Hepatocyte (in vitro differentiated cells): ENCODE results near the gene RANGRF. TPM values are rescaled to one million over a fixed set of nuclear protein-coding genes. Genes with fewer than 3 reads are reported as not detected.

ENCODE experiments used
- DNase-seq: peaks from one replicate; pipeline ENCODE4 v3.0.0-alpha.2; 2016; ENCODE audit warnings: low spot score
- H2AFZ ChIP-seq: fragments of 200-600 bp; sonication (generic); 2 replicates; pipeline ENCODE4 v1.6.0; 2016; ENCODE audit warnings: antibody characterized with exemption, mild to moderate bottlenecking
- H3K27ac ChIP-seq: fragments of 200-600 bp; sonication (generic); 2 replicates; pipeline ENCODE4 v1.5.1; 2016; ENCODE audit warnings: mild to moderate bottlenecking
- H3K27me3 ChIP-seq: fragments of 200-600 bp; sonication (generic); 2 replicates; pipeline ENCODE4 v1.6.1; 2016
- H3K36me3 ChIP-seq: fragments of 200-600 bp; sonication (generic); replicated peaks from 2 replicates; pipeline ENCODE4 v1.5.1; 2016; ENCODE audit warnings: low read depth; ENCODE audit not compliant: insufficient read depth
- H3K4me1 ChIP-seq: fragments of 200-600 bp; sonication (generic); 2 replicates; pipeline ENCODE4 v1.5.1; 2016; ENCODE audit warnings: mild to moderate bottlenecking, moderate library complexity; ENCODE audit not compliant: insufficient read depth
- H3K4me2 ChIP-seq: fragments of 200-600 bp; sonication (generic); 2 replicates; pipeline ENCODE4 v1.6.0; 2016
- H3K4me3 ChIP-seq: fragments of 200-600 bp; sonication (generic); 2 replicates; pipeline ENCODE4 v1.5.1; 2016; ENCODE audit warnings: mild to moderate bottlenecking
- H3K79me2 ChIP-seq: fragments of 200-600 bp; sonication (generic); 2 replicates; pipeline ENCODE4 v1.6.0; 2017; ENCODE audit warnings: mild to moderate bottlenecking
- H3K9me2 ChIP-seq: fragments of 200-600 bp; sonication (generic); replicated peaks from 2 replicates; pipeline ENCODE4 v1.6.0; 2017; ENCODE audit warnings: mild to moderate bottlenecking; ENCODE audit not compliant: insufficient read depth
- H3K9me3 ChIP-seq: fragments of 200-600 bp; sonication (generic); 2 replicates; pipeline ENCODE4 v1.5.1; 2016; ENCODE audit warnings: low read depth, mild to moderate bottlenecking
- H4K20me1 ChIP-seq: fragments of 200-600 bp; sonication (generic); 2 replicates; pipeline ENCODE4 v1.6.0; 2016; ENCODE audit warnings: mild to moderate bottlenecking; ENCODE audit not compliant: insufficient read depth, poor library complexity, severe bottlenecking
- CTCF ChIP-seq: fragments of 200-600 bp; sonication (generic); IDR thresholded peaks from 2 replicates; pipeline ENCODE4 v1.5.1; 2016; ENCODE audit warnings: antibody characterized with exemption, mild to moderate bottlenecking; ENCODE audit not compliant: poor library complexity
- EZH2 ChIP-seq: fragments of 200-600 bp; sonication (generic); IDR thresholded peaks from 2 replicates; pipeline ENCODE4 v1.6.1; 2016; ENCODE audit warnings: antibody characterized with exemption, mild to moderate bottlenecking, borderline replicate concordance
- EZH2phosphoT487 ChIP-seq: fragments of 200-600 bp; sonication (generic); IDR thresholded peaks from one replicate; pipeline ENCODE4 v1.6.1; 2018; ENCODE audit warnings: antibody characterized with exemption, mild to moderate bottlenecking, low read depth, moderate library complexity; ENCODE audit not compliant: unreplicated experiment, severe bottlenecking
- WGBS: methylation state at CpG from one replicate; pipeline ENCODE4 v1.1.6; 2016; ENCODE audit warnings: low lambda C conversion rate; ENCODE audit errors: missing lambda C conversion rate; 5-methylcytosine and 5-hydroxymethylcytosine counted together
- polyA plus RNA-seq: library from polyadenylated mRNA; unstranded; fragments of >200 nt; fragmentation: Nextera tagmentation; extraction: Ambion mirVana; gene quantifications from 2 replicates; pipeline ENCODE4 v1.2.1, GENCODE V29; 2016
- total RNA-seq: library from RNA; depleted of rRNA; stranded (reverse); fragments of >200 nt; gene quantifications from 2 replicates; pipeline ENCODE4 v1.2.3, GENCODE V29; 2014

Gene RANGRF
- total and polyA plus RNA-seq, 2 experiments from 2014 or later: 7.9 to 41.9 TPM

GRCh38 chr17:8326511-8327302 lies 38.2 kb downstream of the RANGRF start:
- Histone ChIP-seq H3K4me2 (peak overlapping the region; percentile 95), H3K4me1 (no peaks in the 10 kb centered on the region), H3K27me3 (no peaks in the 10 kb centered on the region), H4K20me1 (no peaks in the 10 kb centered on the region), H3K9me3 (no peaks in the 10 kb centered on the region), H3K27ac (no peak overlapping the region), H3K36me3 (no peaks in the 10 kb centered on the region), H3K79me2 (no peaks in the 10 kb centered on the region), H3K4me3 (peak overlapping the region; percentile 52), H2AFZ (peak overlapping the region; percentile 94), H3K9me2 (no peaks in the 10 kb centered on the region)
- TF ChIP-seq EZH2phosphoT487 (no peak), EZH2 (no peak), CTCF (no peak)
- WGBS: 6% methylated on average over 42 of the region's 48 CpGs
- DNase-seq: peak; percentile 60

GRCh38 chr17:8327303-8327649 lies 38.8 kb downstream of the RANGRF start:
- H3K4me1 ChIP-seq: no peaks in the 10 kb centered on the region
- H3K4me2 ChIP-seq: peak overlapping the region; percentile 95
- no peaks in the 10 kb centered on the region for H3K79me2 ChIP-seq
- no peak overlapping the region for H3K27ac ChIP-seq
- no peaks in the 10 kb centered on the region for H3K9me3 ChIP-seq
- DNase-seq: peak; percentile 4
- H3K4me3 ChIP-seq: peak overlapping the region; percentile 52
- WGBS: 31% methylated on average over 24 of the region's 25 CpGs
- TF ChIP-seq EZH2: no peak
- no peak for TF ChIP-seq CTCF
- no peak for TF ChIP-seq EZH2phosphoT487
- H3K27me3 ChIP-seq: no peaks in the 10 kb centered on the region
- no peaks in the 10 kb centered on the region for H3K9me2 ChIP-seq
- H4K20me1 ChIP-seq: no peaks in the 10 kb centered on the region
- H3K36me3 ChIP-seq: no peaks in the 10 kb centered on the region
- peak overlapping the region; percentile 94 for H2AFZ ChIP-seq

- Histone ChIP-seq H3K27me3 (no peaks in the 10 kb centered on the region), H3K36me3 (no peaks in the 10 kb centered on the region), H3K27ac (no peak overlapping the region), H4K20me1 (no peaks in the 10 kb centered on the region), H3K79me2 (no peaks in the 10 kb centered on the region), H3K4me3 (no peak overlapping the region), H3K4me1 (no peaks in the 10 kb centered on the region), H3K9me2 (no peaks in the 10 kb centered on the region), H3K4me2 (no peak overlapping the region), H3K9me3 (no peaks in the 10 kb centered on the region), H2AFZ (no peak overlapping the region)
- 92% methylated on average over 2 of the region's 2 CpGs for WGBS
- TF ChIP-seq EZH2 (no peak), CTCF (no peak), EZH2phosphoT487 (no peak)
- DNase-seq: no peak
Measured at GRCh38 chr17:8332128-8332527, 43.7 kb downstream of the RANGRF start.

GRCh38 chr17:8332688-8333087 lies 44.2 kb downstream of the RANGRF start:
- WGBS: 34% methylated on average over 5 of the region's 5 CpGs
- peak; percentile 19 for DNase-seq

More at GRCh38 chr17:8332688-8333087, 44.2 kb downstream of the RANGRF start:
- no peaks in the 10 kb centered on the region for H3K4me1 ChIP-seq
- H3K27me3 ChIP-seq: no peaks in the 10 kb centered on the region
- no peak for TF ChIP-seq EZH2phosphoT487
- no peak for TF ChIP-seq CTCF
- TF ChIP-seq EZH2: no peak
- no peaks in the 10 kb centered on the region for H3K36me3 ChIP-seq
- no peaks in the 10 kb centered on the region for H3K9me2 ChIP-seq
- no peak overlapping the region for H2AFZ ChIP-seq
- H3K4me3 ChIP-seq: no peak overlapping the region
- H3K79me2 ChIP-seq: no peaks in the 10 kb centered on the region
- H3K27ac ChIP-seq: no peak overlapping the region
- H4K20me1 ChIP-seq: no peaks in the 10 kb centered on the region
- H3K4me2 ChIP-seq: no peak overlapping the region
- H3K9me3 ChIP-seq: no peaks in the 10 kb centered on the region
